Mucosa of stomach (tissue), 1 donor: ENCODE measurements around the gene CYBB.

Source experiments
- H3K27me3 ChIP-seq: one replicate; pipeline ENCODE4 v1.7.0; 2013; ENCODE audit warnings: mild to moderate bottlenecking, low read length; ENCODE audit not compliant: control insufficient read depth, insufficient read depth
- H3K36me3 ChIP-seq: one replicate; pipeline ENCODE4 v1.7.0; 2013; ENCODE audit warnings: low read length; ENCODE audit not compliant: control insufficient read depth, insufficient read depth
- H3K4me1 ChIP-seq: one replicate; pipeline ENCODE4 v1.7.0; 2013; ENCODE audit warnings: mild to moderate bottlenecking, low read length; ENCODE audit not compliant: control insufficient read depth, insufficient read depth
- H3K4me3 ChIP-seq: one replicate; pipeline ENCODE4 v1.7.0; 2013; ENCODE audit warnings: low read length
- H3K9ac ChIP-seq: one replicate; pipeline ENCODE4 v1.7.0; 2013; ENCODE audit warnings: mild to moderate bottlenecking, low read length, moderate library complexity
- H3K9me3 ChIP-seq: one replicate; pipeline ENCODE4 v1.7.0; 2013; ENCODE audit warnings: mild to moderate bottlenecking, low read length, moderate library complexity; ENCODE audit not compliant: control insufficient read depth
- donor health status: Pancreatic carcinoma.

CYBB gene

GRCh38 chrX:37779857-37780256, at the start of gene CYBB:
Gene CYBB (plus strand): TSS chrX:37780059. CDS start chrX:37780078, 19 bp downstream.
- H3K4me1 ChIP-seq, result no peaks in the 10 kb centered on the region
- H3K27me3 ChIP-seq, result no peaks in the 10 kb centered on the region
- H3K4me3 ChIP-seq, result no peak within 1 kb of the TSS

GRCh38 chrX:37745354-37745753, 34.5 kb upstream of the CYBB start:
- Histone ChIP-seq H3K9ac (no peak overlapping the region), H3K36me3 (no peaks in the 10 kb centered on the region), H3K4me3 (no peak overlapping the region), H3K27me3 (no peaks in the 10 kb centered on the region), H3K9me3 (no peaks in the 10 kb centered on the region), H3K4me1 (peaks cover 6% of the 10 kb centered on the region)

More at GRCh38 chrX:37779857-37780256, at the start of gene CYBB:
- no peaks in the 10 kb centered on the region for H3K9me3 ChIP-seq
- H3K36me3 ChIP-seq, result no peaks in the 10 kb centered on the region
- no peak within 1 kb of the TSS for H3K9ac ChIP-seq

- Histone ChIP-seq H3K9me3 (no peaks in the 10 kb centered on the region), H3K4me1 (peaks cover 6% of the 10 kb centered on the region), H3K36me3 (no peaks in the 10 kb centered on the region), H3K9ac (no peak overlapping the region), H3K27me3 (no peaks in the 10 kb centered on the region), H3K4me3 (no peak overlapping the region)
Measured at GRCh38 chrX:37745835-37746217, 34.0 kb upstream of the CYBB start.

- Histone ChIP-seq H3K9ac (no peak overlapping the region), H3K27me3 (no peaks in the 10 kb centered on the region), H3K36me3 (no peaks in the 10 kb centered on the region), H3K4me3 (no peak overlapping the region), H3K4me1 (peaks cover 6% of the 10 kb centered on the region), H3K9me3 (no peaks in the 10 kb centered on the region)
Measured at GRCh38 chrX:37746218-37746941, 33.5 kb upstream of the CYBB start.

GRCh38 chrX:37746951-37747350, 32.9 kb upstream of the CYBB start:
- no peak overlapping the region for H3K9ac ChIP-seq
- H3K27me3 ChIP-seq, result no peaks in the 10 kb centered on the region
- no peak overlapping the region for H3K4me3 ChIP-seq
- H3K36me3 ChIP-seq, result no peaks in the 10 kb centered on the region
- H3K9me3 ChIP-seq, result no peaks in the 10 kb centered on the region
- H3K4me1 ChIP-seq, result peaks cover 6% of the 10 kb centered on the region

GRCh38 chrX:37752281-37752680, 27.6 kb upstream of the CYBB start:
- H3K27me3 ChIP-seq, result no peaks in the 10 kb centered on the region
- no peaks in the 10 kb centered on the region for H3K36me3 ChIP-seq
- no peaks in the 10 kb centered on the region for H3K9me3 ChIP-seq
- no peak overlapping the region for H3K9ac ChIP-seq
- H3K4me3 ChIP-seq, result no peak overlapping the region
- H3K4me1 ChIP-seq, result no peaks in the 10 kb centered on the region

- H3K9me3 ChIP-seq, result no peaks in the 10 kb centered on the region
Measured at GRCh38 chrX:37752936-37753335, 26.9 kb upstream of the CYBB start.

GRCh38 chrX:37753384-37753783, 26.5 kb upstream of the CYBB start:
- H3K36me3 ChIP-seq, result no peaks in the 10 kb centered on the region
- H3K4me1 ChIP-seq, result no peaks in the 10 kb centered on the region
- no peaks in the 10 kb centered on the region for H3K9me3 ChIP-seq
- H3K27me3 ChIP-seq, result no peaks in the 10 kb centered on the region
- H3K9ac ChIP-seq, result no peak overlapping the region
- no peak overlapping the region for H3K4me3 ChIP-seq

More at GRCh38 chrX:37752936-37753335, 26.9 kb upstream of the CYBB start:
- Histone ChIP-seq H3K4me1 (no peaks in the 10 kb centered on the region), H3K27me3 (no peaks in the 10 kb centered on the region), H3K4me3 (no peak overlapping the region), H3K9ac (no peak overlapping the region), H3K36me3 (no peaks in the 10 kb centered on the region)

- Histone ChIP-seq H3K4me1 (no peaks in the 10 kb centered on the region), H3K36me3 (no peaks in the 10 kb centered on the region), H3K9me3 (no peaks in the 10 kb centered on the region), H3K9ac (no peak overlapping the region), H3K27me3 (no peaks in the 10 kb centered on the region), H3K4me3 (no peak overlapping the region)
Measured at GRCh38 chrX:37754516-37754915, 25.3 kb upstream of the CYBB start.

GRCh38 chrX:37755025-37755424, 24.8 kb upstream of the CYBB start:
- Histone ChIP-seq H3K36me3 (no peaks in the 10 kb centered on the region), H3K9ac (no peak overlapping the region), H3K27me3 (no peaks in the 10 kb centered on the region), H3K4me3 (no peak overlapping the region), H3K9me3 (no peaks in the 10 kb centered on the region), H3K4me1 (no peaks in the 10 kb centered on the region)

GRCh38 chrX:37757082-37757481, 22.8 kb upstream of the CYBB start:
- no peaks in the 10 kb centered on the region for H3K36me3 ChIP-seq
- no peak overlapping the region for H3K9ac ChIP-seq
- H3K4me1 ChIP-seq, result no peaks in the 10 kb centered on the region
- H3K4me3 ChIP-seq, result no peak overlapping the region
- H3K9me3 ChIP-seq, result no peaks in the 10 kb centered on the region
- no peaks in the 10 kb centered on the region for H3K27me3 ChIP-seq

GRCh38 chrX:37759351-37759750, 20.5 kb upstream of the CYBB start:
- H3K27me3 ChIP-seq, result no peaks in the 10 kb centered on the region
- H3K9me3 ChIP-seq, result no peaks in the 10 kb centered on the region
- no peak overlapping the region for H3K9ac ChIP-seq
- H3K4me3 ChIP-seq, result no peak overlapping the region
- no peaks in the 10 kb centered on the region for H3K4me1 ChIP-seq
- H3K36me3 ChIP-seq, result no peaks in the 10 kb centered on the region
